Glomerular visceral epithelial cell (primary cell): ENCODE data around the gene CHMP1A.
"Not testable (repeated sequence)": the region's sequence is repeated elsewhere in the genome, so short reads cannot be mapped to it uniquely, and the experiment has no call there.

ENCODE experiments used
- DNase-seq: peaks from one replicate; pipeline ENCODE4 v3.0.0-alpha.2; 2016; ENCODE audit errors: extremely low spot score

Gene CHMP1A

DNA sequence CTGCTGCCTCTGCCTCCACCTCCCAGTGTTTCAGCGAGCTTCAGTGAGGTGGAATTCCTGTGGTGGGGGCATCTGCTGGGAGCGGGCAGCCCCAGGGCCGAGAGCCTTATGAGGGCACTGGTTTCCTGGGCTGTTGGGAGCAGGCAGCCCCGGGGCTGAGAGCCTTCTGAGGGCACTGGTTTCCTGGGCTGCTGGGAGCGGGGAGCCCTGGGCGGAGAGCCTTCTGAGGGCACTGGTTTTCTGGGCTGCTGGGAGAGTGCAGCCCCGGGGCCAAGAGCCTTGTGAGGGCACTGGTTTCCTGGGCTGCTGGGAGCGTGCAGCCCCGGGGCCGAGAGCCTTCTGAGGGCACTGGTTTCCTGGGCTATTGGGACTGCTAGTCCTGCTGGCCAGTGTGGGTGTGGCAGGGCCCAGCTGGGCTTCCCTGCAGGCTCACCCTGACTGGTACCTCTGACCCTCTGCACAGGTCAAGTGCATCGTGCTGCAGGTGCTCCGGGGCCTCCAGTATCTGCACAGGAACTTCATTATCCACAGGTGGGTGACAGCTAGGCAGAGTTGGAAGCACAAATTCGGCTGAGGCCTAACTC is 34.6 kb upstream of the CHMP1A start:
- no peak for DNase-seq

- no peak for DNase-seq
Measured at GRCh38 chr16:89691231-89691985, 33.9 kb upstream of the CHMP1A start.

GRCh38 chr16:89690392-89690901 is 32.9 kb upstream of the CHMP1A start:
- no peak for DNase-seq

GRCh38 chr16:89689621-89690020 is 32.1 kb upstream of the CHMP1A start:
- DNase-seq = not testable (repeated sequence)

- DNase-seq = no peak
Measured at GRCh38 chr16:89689142-89689541, 31.6 kb upstream of the CHMP1A start.

DNA sequence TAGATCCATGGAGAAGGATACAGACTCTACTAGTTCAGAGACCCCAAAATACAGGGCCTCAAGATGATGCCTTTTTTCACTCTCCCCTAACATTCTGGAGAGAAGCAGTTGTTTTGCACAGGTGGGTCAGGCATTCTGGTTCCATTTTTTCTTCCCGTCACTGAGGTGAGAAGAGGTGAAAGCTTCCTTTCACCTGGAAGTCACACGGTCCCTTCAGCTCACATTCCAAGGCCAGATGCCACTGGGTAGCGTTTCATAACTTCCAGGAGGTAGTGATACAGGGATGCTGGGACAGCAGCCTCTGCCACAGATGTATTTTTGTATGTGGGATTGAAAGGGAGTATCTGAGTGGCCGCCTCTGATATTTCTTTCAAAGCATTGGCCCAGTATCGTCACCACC is 30.9 kb upstream of the CHMP1A start:
- no peak for DNase-seq

GRCh38 chr16:89687092-89687940 is 29.8 kb upstream of the CHMP1A start:
- DNase-seq = peak; percentile 87

- peak; percentile 89 for DNase-seq
Measured at GRCh38 chr16:89686520-89687091, 29.1 kb upstream of the CHMP1A start, which contains the start of gene CDK10. CDK10 (plus strand) TSS chr16:89686689; CDS start chr16:89686711, 22 bp downstream.

- no peak for DNase-seq
Measured at GRCh38 chr16:89685916-89686315, 28.4 kb upstream of the CHMP1A start.

- DNase-seq = no peak
Measured at GRCh38 chr16:89678258-89678657, 20.8 kb upstream of the CHMP1A start.

GRCh38 chr16:89672177-89672941 is 14.9 kb upstream of the CHMP1A start:
- DNase-seq = no peak

GRCh38 chr16:89671565-89671964 is 14.1 kb upstream of the CHMP1A start:
- DNase-seq = not testable (repeated sequence)

DNA sequence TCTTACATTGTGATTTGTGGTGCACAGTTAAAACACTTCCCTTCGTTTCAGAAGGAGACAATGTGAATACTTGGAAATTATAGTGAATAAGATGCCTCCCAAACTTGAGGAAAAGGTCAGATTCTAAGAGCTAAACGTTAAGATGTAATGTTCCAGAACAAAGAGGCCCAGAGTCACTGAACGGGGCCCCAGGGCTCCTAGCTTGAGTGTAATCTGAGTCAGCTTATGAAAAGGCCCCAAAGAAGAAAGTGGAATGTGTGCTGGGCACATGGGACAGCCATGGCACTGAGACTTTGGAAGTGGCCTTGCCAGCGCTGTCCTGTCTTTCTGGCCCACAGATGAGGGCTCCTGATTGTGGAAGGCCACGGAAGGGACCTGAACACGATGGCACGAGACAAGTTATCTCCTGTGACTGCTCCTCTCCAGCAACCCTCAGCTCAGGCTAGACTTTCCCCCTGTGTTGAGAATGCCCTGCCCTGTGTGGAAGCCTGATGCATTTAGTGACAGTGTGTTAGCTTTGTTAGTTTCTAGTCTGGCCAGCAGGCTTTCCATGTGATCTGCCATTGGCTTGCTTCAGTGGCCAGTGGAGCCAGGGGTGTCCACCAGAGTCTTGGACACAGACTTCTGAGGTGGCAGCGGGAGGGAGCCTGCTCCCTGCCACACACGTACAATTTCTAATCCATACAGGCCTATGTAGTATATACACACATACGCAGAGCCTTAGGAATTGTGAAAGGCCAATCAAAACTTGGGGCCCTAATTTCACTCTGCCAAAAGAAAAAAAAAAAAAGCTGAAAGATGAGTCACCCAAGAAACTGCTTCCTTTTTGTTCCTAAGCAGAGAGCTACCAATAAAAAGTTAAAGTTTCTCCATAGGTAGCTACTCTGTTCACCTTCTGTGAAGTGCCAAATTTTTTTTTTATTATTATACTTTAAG is 13.3 kb upstream of the CHMP1A start:
- DNase-seq = no peak

DNA sequence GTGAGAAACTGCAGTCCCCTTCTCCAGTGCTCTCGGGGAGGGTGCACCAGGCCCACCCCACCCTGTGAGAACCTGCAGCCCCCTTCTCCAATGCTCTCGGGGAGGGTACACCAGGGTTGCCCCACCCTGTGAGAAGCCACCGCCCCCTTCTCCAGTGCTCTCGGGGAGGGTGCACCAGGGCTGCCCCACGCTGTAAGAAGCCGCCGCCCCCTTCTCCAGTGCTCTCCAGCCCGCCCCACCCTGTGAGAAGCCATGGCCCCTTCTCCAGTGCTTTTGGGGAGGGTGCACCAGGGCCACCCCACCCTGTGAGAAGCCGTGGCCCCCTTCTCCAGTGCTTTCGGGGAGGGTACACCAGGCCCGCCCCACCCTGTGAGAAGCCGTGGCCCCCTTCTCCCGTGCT is 12.2 kb upstream of the CHMP1A start:
- no peak for DNase-seq

GRCh38 chr16:89668790-89669158 is 11.3 kb upstream of the CHMP1A start:
- DNase-seq = no peak

GRCh38 chr16:89667633-89668032 is 10.1 kb upstream of the CHMP1A start:
- DNase-seq = no peak

- not testable (repeated sequence) for DNase-seq
Measured at GRCh38 chr16:89667000-89667399, 9.5 kb upstream of the CHMP1A start.

GRCh38 chr16:89664238-89664637 is 6.7 kb upstream of the CHMP1A start:
- not testable (repeated sequence) for DNase-seq

GRCh38 chr16:89661215-89661614 is 3.7 kb upstream of the CHMP1A start:
- no peak for DNase-seq

DNA sequence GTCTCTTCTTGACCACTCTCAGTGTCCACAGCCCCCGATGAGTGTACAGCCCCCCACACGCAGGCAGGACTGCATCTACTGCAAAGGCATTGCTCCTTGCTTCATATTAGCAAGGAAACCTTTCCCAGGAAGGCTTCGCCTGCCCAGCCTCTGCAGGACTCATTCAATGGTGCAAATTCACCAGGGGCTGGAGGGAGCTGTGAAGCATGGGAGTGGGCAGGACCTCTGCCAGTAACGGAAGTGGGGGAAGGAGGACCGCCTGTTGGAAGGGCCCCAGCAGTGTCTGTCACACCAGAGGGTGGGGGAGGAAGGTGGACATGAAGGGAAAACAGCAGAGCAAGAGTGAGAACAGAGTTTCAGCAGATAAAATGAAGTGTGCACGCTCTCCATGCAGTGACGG is 2.6 kb upstream of the CHMP1A start:
- no peak for DNase-seq
